ENCODE data around the gene CHD2. TPM values are rescaled to one million over a fixed set of nuclear protein-coding genes. Genes with fewer than 3 reads are reported as not detected.

CHD2 gene
- total and polyA plus RNA-seq, 7 donors, result 16.0 to 108 (median 75.9) TPM

DNA sequence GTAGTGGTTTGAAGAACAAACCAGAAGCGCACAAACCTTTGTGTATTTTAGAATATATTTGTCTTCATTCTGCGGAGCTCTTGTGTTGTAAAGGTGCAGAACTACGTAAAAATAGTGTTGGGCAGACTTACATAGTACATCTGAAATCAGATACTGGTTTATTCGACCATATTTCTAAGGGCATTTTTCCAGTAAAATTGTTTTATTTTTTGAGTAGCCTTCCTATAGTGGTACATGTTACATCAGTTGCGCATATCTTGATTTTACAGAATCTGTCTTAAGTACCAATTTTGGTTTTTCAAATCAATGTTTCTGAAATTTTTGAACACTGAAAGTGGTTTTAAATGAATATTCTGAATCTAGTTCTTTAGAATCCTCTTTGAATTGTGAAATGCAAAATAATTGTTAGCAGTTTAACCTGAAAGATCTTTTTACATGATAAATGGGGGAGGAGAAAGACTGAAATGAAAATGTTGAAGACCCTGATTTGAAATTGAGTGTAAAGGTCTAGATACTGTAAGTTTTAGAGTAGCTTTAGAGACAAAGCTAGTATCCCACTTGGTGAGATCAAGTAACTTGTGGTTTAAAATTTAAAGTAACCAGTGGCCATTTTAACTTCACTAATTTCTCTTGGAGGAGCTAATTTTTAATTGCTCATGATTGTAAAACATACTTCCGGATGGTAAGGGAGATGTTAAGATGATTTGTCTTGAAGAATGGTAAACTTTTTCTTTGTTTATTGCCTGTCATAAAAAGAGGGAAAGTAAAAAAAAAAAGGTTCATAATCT lies 15.5 kb upstream of the CHD2 start:
- 1 to 3% methylated on average over 6 of the region's 6 CpGs for WGBS, 2 donors
- peak overlapping the region; percentile 89 to 99 (median 97) for H3K4me3 ChIP-seq
- H3K36me3 ChIP-seq, result peaks cover 0 to 37% (median 2%) of the 10 kb centered on the region in 4 donors
- no peak for TF ChIP-seq POLR2A (IDR thresholded peaks at IDR 0.05)
- TF ChIP-seq POLR2AphosphoS5 (IDR thresholded peaks at IDR 0.05), result peak in 1 of 4 donors; percentile 7
- H3K27me3 ChIP-seq, result no peaks in the 10 kb centered on the region
- no peak for DNase-seq
- intact Hi-C loops (cut with DNase I), result loop anchor here (5.0 kb wide), 1 partner anchor 33 kb away; no protein-coding TSS in a partner anchor
- H3K9me3 ChIP-seq, result no peaks in the 10 kb centered on the region
- H3K4me1 ChIP-seq, result peaks cover 0 to 59% (median 52%) of the 10 kb centered on the region in 4 donors
- H3K27ac ChIP-seq, result peak overlapping the region; percentile 99 to 100 (median 100)

DNA sequence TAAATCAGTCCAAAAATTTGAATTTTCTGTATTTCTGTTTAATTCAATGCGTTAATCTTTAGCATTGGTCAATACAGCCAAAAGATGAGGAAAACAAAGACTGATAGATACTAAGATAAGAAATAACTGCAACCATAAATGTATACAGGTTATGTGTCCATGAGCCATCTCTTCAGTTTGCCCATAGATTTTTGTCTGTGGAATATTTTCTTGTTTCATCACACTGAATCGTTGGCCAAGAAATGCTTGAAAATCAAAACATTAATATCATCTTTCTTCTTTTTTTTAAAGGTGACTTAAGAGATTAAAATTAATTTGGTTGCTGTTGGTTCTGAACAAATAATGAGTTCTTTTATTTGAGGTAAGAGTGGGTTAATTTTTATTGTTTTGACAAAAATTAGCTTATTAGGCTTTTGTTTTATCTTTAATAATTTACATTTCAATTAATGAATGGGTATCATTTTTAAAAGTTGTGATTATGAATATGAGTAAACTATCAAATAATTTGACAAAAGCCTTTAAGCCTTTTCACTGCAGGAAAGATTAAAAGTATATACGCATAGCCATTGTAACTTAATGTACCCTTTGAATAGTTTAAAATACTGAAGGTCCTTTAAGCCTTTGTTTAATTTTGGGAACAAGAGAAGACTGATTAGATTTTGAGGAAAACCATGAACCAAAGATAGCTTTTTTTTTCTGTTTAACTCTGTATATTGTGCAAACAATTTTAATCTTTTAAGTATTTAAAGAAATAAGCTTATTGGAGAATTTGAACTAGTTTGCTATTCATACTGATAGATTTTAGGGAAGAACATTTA lies 14.7 kb upstream of the CHD2 start:
- TF ChIP-seq POLR2A (IDR thresholded peaks at IDR 0.05), result no peak
- TF ChIP-seq, protein P1, sequence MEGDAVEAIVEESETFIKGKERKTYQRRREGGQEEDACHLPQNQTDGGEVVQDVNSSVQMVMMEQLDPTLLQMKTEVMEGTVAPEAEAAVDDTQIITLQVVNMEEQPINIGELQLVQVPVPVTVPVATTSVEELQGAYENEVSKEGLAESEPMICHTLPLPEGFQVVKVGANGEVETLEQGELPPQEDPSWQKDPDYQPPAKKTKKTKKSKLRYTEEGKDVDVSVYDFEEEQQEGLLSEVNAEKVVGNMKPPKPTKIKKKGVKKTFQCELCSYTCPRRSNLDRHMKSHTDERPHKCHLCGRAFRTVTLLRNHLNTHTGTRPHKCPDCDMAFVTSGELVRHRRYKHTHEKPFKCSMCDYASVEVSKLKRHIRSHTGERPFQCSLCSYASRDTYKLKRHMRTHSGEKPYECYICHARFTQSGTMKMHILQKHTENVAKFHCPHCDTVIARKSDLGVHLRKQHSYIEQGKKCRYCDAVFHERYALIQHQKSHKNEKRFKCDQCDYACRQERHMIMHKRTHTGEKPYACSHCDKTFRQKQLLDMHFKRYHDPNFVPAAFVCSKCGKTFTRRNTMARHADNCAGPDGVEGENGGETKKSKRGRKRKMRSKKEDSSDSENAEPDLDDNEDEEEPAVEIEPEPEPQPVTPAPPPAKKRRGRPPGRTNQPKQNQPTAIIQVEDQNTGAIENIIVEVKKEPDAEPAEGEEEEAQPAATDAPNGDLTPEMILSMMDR (IDR thresholded peaks at IDR 0.05), result no peak
- TF ChIP-seq POLR2AphosphoS5 (IDR thresholded peaks at IDR 0.05), result no peak
- no peak for TF ChIP-seq EP300 (IDR thresholded peaks at IDR 0.05)
- WGBS, 2 donors, result 0 to 8% methylated on average over 3 of the region's 3 CpGs
- DNase-seq, result no peak
- Histone ChIP-seq H3K36me3 (peaks cover 0 to 42% (median 4%) of the 10 kb centered on the region in 4 donors), H3K4me1 (peaks cover 0 to 64% (median 56%) of the 10 kb centered on the region in 4 donors), H3K27me3 (no peaks in the 10 kb centered on the region), H3K27ac (peak overlapping the region; percentile 99 to 100 (median 100)), H3K4me3 (peak overlapping the region; percentile 89 to 99 (median 97)), H3K9me3 (no peaks in the 10 kb centered on the region)
- intact Hi-C loops (cut with DNase I), result no loop called here

DNA sequence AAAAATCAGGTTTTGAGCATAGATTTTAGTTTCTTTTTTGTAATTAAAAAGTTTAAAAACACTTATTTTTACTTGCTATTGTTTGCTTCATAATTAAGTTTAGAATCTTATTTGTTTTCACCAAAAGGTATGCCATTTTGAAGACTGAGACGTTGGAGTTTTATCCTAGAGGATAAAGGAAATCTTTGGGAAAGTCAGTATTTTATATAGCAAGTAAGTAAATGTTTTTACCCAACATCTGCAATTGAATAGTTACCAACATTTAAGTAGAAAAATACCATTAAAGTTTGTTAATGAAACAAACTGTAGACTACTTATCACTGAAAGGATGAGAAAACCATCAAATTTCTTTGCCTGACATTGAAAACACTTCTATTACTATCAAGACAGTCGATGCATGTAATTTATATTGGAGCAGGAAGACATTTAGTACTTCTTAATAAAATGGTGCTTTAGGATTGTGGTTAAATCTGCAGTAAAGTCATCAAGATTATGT lies 14.0 kb upstream of the CHD2 start:
- Histone ChIP-seq H3K27ac (peak overlapping the region; percentile 99 to 100 (median 100)), H3K36me3 (peaks cover 0 to 49% (median 7%) of the 10 kb centered on the region in 4 donors), H3K4me1 (peaks cover 0 to 62% (median 56%) of the 10 kb centered on the region in 4 donors), H3K4me3 (peak overlapping the region in 3 of 4 donors; percentile 96 to 99 (median 98)), H3K27me3 (no peaks in the 10 kb centered on the region), H3K9me3 (no peaks in the 10 kb centered on the region)
- intact Hi-C loops (cut with DNase I), result no loop called here
- TF ChIP-seq, protein P1 (IDR thresholded peaks at IDR 0.05), result no peak
- TF ChIP-seq POLR2AphosphoS5 (IDR thresholded peaks at IDR 0.05) (no peak), EP300 (IDR thresholded peaks at IDR 0.05) (no peak), POLR2A (IDR thresholded peaks at IDR 0.05) (no peak)
- no peak for DNase-seq
- 4 to 22% methylated on average over 2 of the region's 2 CpGs for WGBS, 2 donors

DNA sequence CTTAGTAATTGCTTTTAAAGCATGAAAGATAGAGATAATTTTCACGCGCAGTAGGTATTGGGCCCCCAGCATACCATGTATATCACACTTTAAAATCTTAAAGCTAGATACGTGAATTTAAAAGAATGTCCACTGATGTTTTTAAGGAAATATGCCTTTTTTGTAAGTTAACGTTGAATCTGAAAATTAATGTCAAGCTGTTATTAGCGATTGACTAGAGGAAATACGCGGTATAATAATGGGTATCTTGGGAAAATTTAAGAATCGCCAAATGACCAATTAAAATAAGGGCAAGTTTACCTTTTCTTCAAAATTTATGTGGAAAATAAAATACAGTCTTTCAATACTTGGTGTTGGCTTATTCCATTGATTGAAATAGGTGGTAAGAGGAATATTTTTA lies 13.3 kb upstream of the CHD2 start:
- peaks cover 4 to 56% (median 10%) of the 10 kb centered on the region in 4 donors for H3K36me3 ChIP-seq
- H3K9me3 ChIP-seq, result no peaks in the 10 kb centered on the region
- peaks cover 0 to 62% (median 52%) of the 10 kb centered on the region in 4 donors for H3K4me1 ChIP-seq
- TF ChIP-seq, protein P1 (IDR thresholded peaks at IDR 0.05), result no peak
- TF ChIP-seq POLR2A (IDR thresholded peaks at IDR 0.05) (no peak), EP300 (IDR thresholded peaks at IDR 0.05) (no peak), POLR2AphosphoS5 (IDR thresholded peaks at IDR 0.05) (no peak)
- 18 to 65% methylated on average over 8 of the region's 8 CpGs for WGBS, 2 donors
- intact Hi-C loops (cut with DNase I), result no loop called here
- H3K4me3 ChIP-seq, result peak overlapping the region in 2 of 4 donors; percentile 2 to 98
- H3K27ac ChIP-seq, result peak overlapping the region; percentile 99 to 100 (median 100)
- no peaks in the 10 kb centered on the region for H3K27me3 ChIP-seq
- DNase-seq, result no peak

Measured in sigmoid colon (tissue), 7 donors.